ENCODE data around the gene SCN9A. TPM values are rescaled to one million over a fixed set of nuclear protein-coding genes. Genes with fewer than 3 reads are reported as not detected.

SCN9A gene
- polyA plus RNA-seq, 1 donor, result 7.3 TPM

DNA sequence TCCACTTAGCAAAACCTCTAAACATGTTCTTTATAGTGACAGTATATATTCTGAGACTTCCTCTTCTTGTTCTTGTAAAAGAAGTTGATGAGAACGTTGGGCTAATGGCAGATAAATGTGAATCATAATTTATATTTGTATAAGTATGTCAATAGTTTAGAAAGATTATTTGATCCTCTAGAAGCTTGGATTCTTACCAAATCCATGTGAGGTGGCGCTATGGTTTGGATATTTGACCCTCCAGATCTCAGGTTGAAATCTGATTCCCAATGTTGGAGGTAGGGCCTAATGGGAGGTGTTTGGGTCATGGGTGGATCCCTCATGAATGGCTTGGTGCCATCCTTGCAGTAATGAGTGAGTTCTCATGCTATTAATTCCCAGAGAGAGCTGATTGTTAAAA is 218.2 kb downstream of the SCN9A start:
- no peak for DNase-seq
- Histone ChIP-seq H3K4me3 (ENCODE audit: low read length) (no peak overlapping the region), H3K27ac (ENCODE audit: low read length) (no peak overlapping the region), H3K4me1 (ENCODE audit: control insufficient read depth, insufficient read depth, low read length) (no peaks in the 10 kb centered on the region), H3K36me3 (ENCODE audit: control insufficient read depth, insufficient read depth, low read length) (no peaks in the 10 kb centered on the region), H3K9me3 (ENCODE audit: control insufficient read depth, low read depth, low read length) (peaks cover 3% of the 10 kb centered on the region), H3K27me3 (ENCODE audit: control insufficient read depth, insufficient read depth, low read length) (no peaks in the 10 kb centered on the region)
- 100% methylated on average over 1 of the region's 2 CpGs for WGBS (ENCODE audit: insufficient coverage, low lambda C conversion rate)

DNA sequence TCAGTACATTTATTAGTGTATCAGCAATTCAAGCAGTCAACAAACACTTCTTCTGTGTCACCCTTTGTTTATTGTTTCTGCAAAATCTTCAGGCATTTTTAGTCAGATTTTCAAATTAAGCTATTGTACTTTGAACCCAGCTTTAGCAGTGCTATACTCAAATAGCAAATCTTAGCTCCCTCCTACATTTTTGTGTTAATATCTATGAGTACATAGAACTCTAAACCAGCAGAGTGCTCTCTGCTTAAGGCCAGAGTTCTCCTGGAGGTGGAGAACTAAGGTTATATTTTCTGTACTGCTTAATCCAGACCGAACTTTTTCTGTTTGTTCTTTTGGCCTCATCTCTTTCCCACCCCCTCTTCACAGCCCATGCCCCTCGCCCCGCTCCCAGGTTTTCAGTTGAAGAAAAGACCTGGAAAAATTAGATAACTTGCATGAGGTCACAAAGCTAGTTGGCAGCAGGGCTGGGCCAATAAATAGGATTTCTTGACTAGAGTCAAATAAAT is 218.7 kb downstream of the SCN9A start:
- DNase-seq, result no peak
- H3K36me3 ChIP-seq (ENCODE audit: control insufficient read depth, insufficient read depth, low read length), result no peaks in the 10 kb centered on the region
- H3K9me3 ChIP-seq (ENCODE audit: control insufficient read depth, low read depth, low read length), result peaks cover 3% of the 10 kb centered on the region
- H3K4me3 ChIP-seq (ENCODE audit: low read length), result no peak overlapping the region
- WGBS (ENCODE audit: insufficient coverage, low lambda C conversion rate), result no CpG with 5 or more reads among the region's 3 CpGs
- no peak overlapping the region for H3K27ac ChIP-seq (ENCODE audit: low read length)
- H3K4me1 ChIP-seq (ENCODE audit: control insufficient read depth, insufficient read depth, low read length), result no peaks in the 10 kb centered on the region
- no peaks in the 10 kb centered on the region for H3K27me3 ChIP-seq (ENCODE audit: control insufficient read depth, insufficient read depth, low read length)

DNA sequence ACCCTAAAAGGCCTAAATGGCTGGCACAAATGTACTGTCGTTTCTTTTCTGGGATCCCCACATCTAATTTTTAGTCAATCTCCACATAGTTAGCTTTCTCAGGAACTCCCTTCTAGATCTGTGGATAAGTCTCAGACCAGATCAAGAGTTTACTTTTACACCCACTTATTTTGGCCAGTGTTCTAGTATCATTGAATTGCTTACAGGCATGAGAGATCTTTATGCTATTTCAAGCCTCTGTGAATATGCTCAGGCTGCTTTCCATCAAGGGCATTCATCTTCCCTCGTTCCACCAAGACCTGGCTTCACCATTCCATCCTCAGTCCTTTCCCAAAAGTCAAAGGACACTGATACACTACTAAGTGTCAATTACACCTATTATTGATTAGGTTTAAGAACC is 220.2 kb downstream of the SCN9A start:
- Histone ChIP-seq H3K4me3 (ENCODE audit: low read length) (no peak overlapping the region), H3K9me3 (ENCODE audit: control insufficient read depth, low read depth, low read length) (peaks cover 3% of the 10 kb centered on the region), H3K36me3 (ENCODE audit: control insufficient read depth, insufficient read depth, low read length) (no peaks in the 10 kb centered on the region), H3K4me1 (ENCODE audit: control insufficient read depth, insufficient read depth, low read length) (no peaks in the 10 kb centered on the region), H3K27ac (ENCODE audit: low read length) (no peak overlapping the region), H3K27me3 (ENCODE audit: control insufficient read depth, insufficient read depth, low read length) (no peaks in the 10 kb centered on the region)
- 86% methylated on average over 1 of the region's 2 CpGs for WGBS (ENCODE audit: insufficient coverage, low lambda C conversion rate)
- DNase-seq, result no peak

DNA sequence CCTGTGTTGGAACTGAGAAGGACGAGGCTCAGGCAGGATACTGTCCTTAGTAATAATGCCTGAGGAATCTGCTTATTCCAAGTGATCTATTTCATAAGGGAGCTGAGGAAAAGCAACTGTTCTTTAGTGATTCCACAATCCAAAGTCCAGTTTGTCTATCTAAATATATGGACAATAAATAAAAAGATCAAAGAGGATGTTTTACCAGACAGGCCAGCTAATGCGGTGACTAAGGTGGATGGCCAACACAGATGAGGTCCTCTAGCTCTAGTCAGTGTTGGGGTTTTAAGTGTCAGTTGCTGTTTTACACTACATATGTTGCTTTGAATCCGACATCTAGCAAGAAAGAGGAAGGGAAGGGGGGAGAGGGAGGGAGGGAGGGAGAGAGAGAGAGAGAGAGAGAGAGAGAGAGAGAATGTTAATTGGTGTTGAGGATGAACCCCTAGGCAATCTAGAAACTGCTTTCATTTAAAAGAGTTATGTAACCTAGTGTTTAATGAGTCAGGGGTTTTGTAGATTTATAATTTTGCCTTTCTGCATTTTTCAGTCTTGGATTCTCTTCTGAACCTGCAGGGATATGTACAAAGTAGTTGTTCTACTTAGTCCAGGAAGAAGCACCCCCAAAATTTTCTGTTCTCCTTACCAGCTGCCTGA is 220.9 kb downstream of the SCN9A start:
- H3K4me3 ChIP-seq (ENCODE audit: low read length), result no peak overlapping the region
- H3K36me3 ChIP-seq (ENCODE audit: control insufficient read depth, insufficient read depth, low read length), result no peaks in the 10 kb centered on the region
- H3K9me3 ChIP-seq (ENCODE audit: control insufficient read depth, low read depth, low read length), result peaks cover 3% of the 10 kb centered on the region
- H3K4me1 ChIP-seq (ENCODE audit: control insufficient read depth, insufficient read depth, low read length), result no peaks in the 10 kb centered on the region
- WGBS (ENCODE audit: insufficient coverage, low lambda C conversion rate), result 0% methylated on average over 1 of the region's 3 CpGs
- H3K27ac ChIP-seq (ENCODE audit: low read length), result no peak overlapping the region
- no peak for DNase-seq
- H3K27me3 ChIP-seq (ENCODE audit: control insufficient read depth, insufficient read depth, low read length), result no peaks in the 10 kb centered on the region

DNA sequence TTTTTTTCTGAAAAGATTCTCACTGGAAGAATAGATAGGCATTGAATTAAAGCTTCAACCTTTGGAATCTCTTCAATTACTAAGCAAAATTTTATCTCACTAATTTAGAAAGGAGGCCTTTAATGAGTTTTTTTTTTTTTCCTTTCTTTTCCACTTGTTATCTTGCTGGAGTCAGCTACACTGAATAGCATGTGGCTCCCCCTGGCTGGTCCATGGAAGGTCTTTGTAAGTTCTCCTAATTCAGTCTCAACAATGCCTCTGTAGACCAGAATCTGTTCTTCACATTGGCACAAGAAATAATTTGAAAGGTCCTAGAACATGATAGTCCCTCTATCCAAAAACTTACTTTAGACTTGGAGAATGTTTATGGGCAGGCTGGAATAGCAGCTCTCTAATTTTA is 223.7 kb downstream of the SCN9A start:
- H3K9me3 ChIP-seq (ENCODE audit: control insufficient read depth, low read depth, low read length), result peaks cover 3% of the 10 kb centered on the region
- H3K27ac ChIP-seq (ENCODE audit: low read length), result no peak overlapping the region
- H3K4me3 ChIP-seq (ENCODE audit: low read length), result no peak overlapping the region
- no peaks in the 10 kb centered on the region for H3K36me3 ChIP-seq (ENCODE audit: control insufficient read depth, insufficient read depth, low read length)
- H3K27me3 ChIP-seq (ENCODE audit: control insufficient read depth, insufficient read depth, low read length), result no peaks in the 10 kb centered on the region
- no peaks in the 10 kb centered on the region for H3K4me1 ChIP-seq (ENCODE audit: control insufficient read depth, insufficient read depth, low read length)
- DNase-seq, result no peak

DNA sequence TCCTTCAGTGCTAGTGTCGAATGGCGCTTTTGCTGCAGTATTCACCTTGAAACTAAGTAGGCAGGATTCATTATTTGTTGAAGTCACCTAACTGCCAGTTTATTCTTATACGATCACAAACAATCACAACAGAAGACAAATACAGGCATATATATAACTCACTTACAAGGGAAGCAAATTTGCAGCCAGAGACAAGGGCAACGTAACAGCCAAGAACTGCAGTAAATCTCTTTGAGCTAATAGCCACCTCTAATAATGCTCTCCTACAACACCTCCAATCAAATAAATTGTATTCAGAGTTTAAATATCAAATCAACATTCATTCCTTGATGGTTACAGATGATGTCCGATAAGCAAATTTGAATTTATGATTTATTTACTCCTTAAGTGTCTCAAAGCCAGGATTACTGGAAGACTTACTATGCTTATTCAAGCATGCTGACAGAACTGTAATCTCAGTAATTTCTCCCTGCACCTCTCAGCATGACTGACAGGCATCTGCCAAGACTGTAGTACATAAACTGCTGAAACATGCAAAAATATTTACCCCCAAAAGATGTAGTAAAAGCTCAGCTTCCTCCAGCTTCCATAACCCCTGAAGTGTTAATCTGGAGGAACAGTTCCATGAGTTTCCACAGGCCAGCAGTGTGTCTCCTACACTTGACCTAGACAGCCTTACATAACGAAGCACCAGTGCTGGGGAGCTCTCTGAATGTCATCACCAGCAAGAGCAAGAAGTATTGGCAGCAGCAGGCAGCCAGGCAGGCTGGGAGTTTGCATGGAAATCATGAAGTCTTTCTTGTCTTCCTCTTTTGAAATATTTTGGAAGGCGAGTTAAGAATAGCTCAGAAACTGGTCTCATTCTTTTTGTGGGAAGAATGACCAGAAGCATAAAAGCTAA is 227.0 kb downstream of the SCN9A start:
- Histone ChIP-seq H3K9me3 (ENCODE audit: control insufficient read depth, low read depth, low read length) (no peaks in the 10 kb centered on the region), H3K36me3 (ENCODE audit: control insufficient read depth, insufficient read depth, low read length) (no peaks in the 10 kb centered on the region), H3K4me1 (ENCODE audit: control insufficient read depth, insufficient read depth, low read length) (no peaks in the 10 kb centered on the region), H3K27me3 (ENCODE audit: control insufficient read depth, insufficient read depth, low read length) (no peaks in the 10 kb centered on the region), H3K4me3 (ENCODE audit: low read length) (no peak overlapping the region), H3K27ac (ENCODE audit: low read length) (no peak overlapping the region)
- no peak for DNase-seq
- WGBS (ENCODE audit: insufficient coverage, low lambda C conversion rate), result 100% methylated on average over 1 of the region's 7 CpGs

DNA sequence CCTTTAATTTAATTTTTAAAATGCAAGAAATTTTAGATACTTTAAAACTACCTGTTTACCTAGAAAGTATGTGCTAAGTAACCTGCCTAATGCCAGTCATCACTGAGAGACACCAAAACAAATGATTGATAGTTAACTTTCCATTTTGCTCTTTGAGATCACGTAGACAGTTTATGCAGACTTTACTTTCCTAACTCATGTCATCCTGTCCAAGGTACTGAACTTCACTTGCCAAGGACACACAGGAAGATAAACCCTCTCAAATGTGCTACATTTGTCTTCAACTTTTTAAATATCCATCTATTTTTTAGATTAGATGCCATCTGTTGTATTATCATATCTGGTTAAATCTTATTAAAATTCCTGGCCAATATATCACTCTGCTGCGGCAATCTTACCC is 227.9 kb downstream of the SCN9A start:
- whole genome bisulfite sequencing (ENCODE audit: insufficient coverage, low lambda C conversion rate), result no CpG with 5 or more reads among the region's 2 CpGs
- no peak overlapping the region for H3K4me3 ChIP-seq (ENCODE audit: low read length)
- H3K27me3 ChIP-seq (ENCODE audit: control insufficient read depth, insufficient read depth, low read length), result no peaks in the 10 kb centered on the region
- H3K4me1 ChIP-seq (ENCODE audit: control insufficient read depth, insufficient read depth, low read length), result no peaks in the 10 kb centered on the region
- no peak overlapping the region for H3K27ac ChIP-seq (ENCODE audit: low read length)
- no peak for DNase-seq
- H3K9me3 ChIP-seq (ENCODE audit: control insufficient read depth, low read depth, low read length), result no peaks in the 10 kb centered on the region
- no peaks in the 10 kb centered on the region for H3K36me3 ChIP-seq (ENCODE audit: control insufficient read depth, insufficient read depth, low read length)

Other genes starting within 250 kb of the SCN9A start
- gene SCN1A, start 247.9 kb downstream of the SCN9A start, polyA plus RNA-seq, result 0.21 TPM
- 6.7 TPM for gene SCN7A, start 118.3 kb upstream of the SCN9A start, polyA plus RNA-seq